Hepatocyte (in vitro differentiated cells): ENCODE measurements around the gene CARD14. TPM values are rescaled to one million over a fixed set of nuclear protein-coding genes. Genes with fewer than 3 reads are reported as not detected.
A peak's percentile ranks its signal among the peaks of the same experiment; 100 is the strongest.

Experiments used
- DNase-seq: peaks from one replicate; pipeline ENCODE4 v3.0.0-alpha.2; 2016; ENCODE audit warnings: low spot score
- H2AFZ ChIP-seq: fragments of 200-600 bp; sonication (generic); 2 replicates; pipeline ENCODE4 v1.6.0; 2016; ENCODE audit warnings: antibody characterized with exemption, mild to moderate bottlenecking
- H3K27ac ChIP-seq: fragments of 200-600 bp; sonication (generic); 2 replicates; pipeline ENCODE4 v1.5.1; 2016; ENCODE audit warnings: mild to moderate bottlenecking
- H3K27me3 ChIP-seq: fragments of 200-600 bp; sonication (generic); 2 replicates; pipeline ENCODE4 v1.6.1; 2016
- H3K36me3 ChIP-seq: fragments of 200-600 bp; sonication (generic); replicated peaks from 2 replicates; pipeline ENCODE4 v1.5.1; 2016; ENCODE audit warnings: low read depth; ENCODE audit not compliant: insufficient read depth
- H3K4me1 ChIP-seq: fragments of 200-600 bp; sonication (generic); 2 replicates; pipeline ENCODE4 v1.5.1; 2016; ENCODE audit warnings: mild to moderate bottlenecking, moderate library complexity; ENCODE audit not compliant: insufficient read depth
- H3K4me2 ChIP-seq: fragments of 200-600 bp; sonication (generic); 2 replicates; pipeline ENCODE4 v1.6.0; 2016
- H3K4me3 ChIP-seq: fragments of 200-600 bp; sonication (generic); 2 replicates; pipeline ENCODE4 v1.5.1; 2016; ENCODE audit warnings: mild to moderate bottlenecking
- H3K79me2 ChIP-seq: fragments of 200-600 bp; sonication (generic); 2 replicates; pipeline ENCODE4 v1.6.0; 2017; ENCODE audit warnings: mild to moderate bottlenecking
- H3K9me2 ChIP-seq: fragments of 200-600 bp; sonication (generic); replicated peaks from 2 replicates; pipeline ENCODE4 v1.6.0; 2017; ENCODE audit warnings: mild to moderate bottlenecking; ENCODE audit not compliant: insufficient read depth
- H3K9me3 ChIP-seq: fragments of 200-600 bp; sonication (generic); 2 replicates; pipeline ENCODE4 v1.5.1; 2016; ENCODE audit warnings: low read depth, mild to moderate bottlenecking
- H4K20me1 ChIP-seq: fragments of 200-600 bp; sonication (generic); 2 replicates; pipeline ENCODE4 v1.6.0; 2016; ENCODE audit warnings: mild to moderate bottlenecking; ENCODE audit not compliant: insufficient read depth, poor library complexity, severe bottlenecking
- EZH2 ChIP-seq: fragments of 200-600 bp; sonication (generic); IDR thresholded peaks from 2 replicates; pipeline ENCODE4 v1.6.1; 2016; ENCODE audit warnings: antibody characterized with exemption, mild to moderate bottlenecking, borderline replicate concordance
- EZH2phosphoT487 ChIP-seq: fragments of 200-600 bp; sonication (generic); IDR thresholded peaks from one replicate; pipeline ENCODE4 v1.6.1; 2018; ENCODE audit warnings: antibody characterized with exemption, mild to moderate bottlenecking, low read depth, moderate library complexity; ENCODE audit not compliant: unreplicated experiment, severe bottlenecking
- WGBS: methylation state at CpG from one replicate; pipeline ENCODE4 v1.1.6; 2016; ENCODE audit warnings: low lambda C conversion rate; ENCODE audit errors: missing lambda C conversion rate; 5-methylcytosine and 5-hydroxymethylcytosine counted together
- polyA plus RNA-seq: library from polyadenylated mRNA; unstranded; fragments of >200 nt; fragmentation: Nextera tagmentation; extraction: Ambion mirVana; gene quantifications from 2 replicates; pipeline ENCODE4 v1.2.1, GENCODE V29; 2016
- total RNA-seq: library from RNA; depleted of rRNA; stranded (reverse); fragments of >200 nt; gene quantifications from 2 replicates; pipeline ENCODE4 v1.2.3, GENCODE V29; 2014
- TF ChIP-seq, protein P1 (sequence below): fragments of 200-600 bp; sonication (generic); IDR thresholded peaks from 2 replicates; pipeline ENCODE4 v1.5.1; 2016; ENCODE audit warnings: antibody characterized with exemption, mild to moderate bottlenecking; ENCODE audit not compliant: poor library complexity

CARD14 gene
- total RNA-seq (0.16 and 0.17 TPM in 2 replicates), polyA plus RNA-seq (0.17 and 0.61 TPM in 2 replicates)

DNA sequence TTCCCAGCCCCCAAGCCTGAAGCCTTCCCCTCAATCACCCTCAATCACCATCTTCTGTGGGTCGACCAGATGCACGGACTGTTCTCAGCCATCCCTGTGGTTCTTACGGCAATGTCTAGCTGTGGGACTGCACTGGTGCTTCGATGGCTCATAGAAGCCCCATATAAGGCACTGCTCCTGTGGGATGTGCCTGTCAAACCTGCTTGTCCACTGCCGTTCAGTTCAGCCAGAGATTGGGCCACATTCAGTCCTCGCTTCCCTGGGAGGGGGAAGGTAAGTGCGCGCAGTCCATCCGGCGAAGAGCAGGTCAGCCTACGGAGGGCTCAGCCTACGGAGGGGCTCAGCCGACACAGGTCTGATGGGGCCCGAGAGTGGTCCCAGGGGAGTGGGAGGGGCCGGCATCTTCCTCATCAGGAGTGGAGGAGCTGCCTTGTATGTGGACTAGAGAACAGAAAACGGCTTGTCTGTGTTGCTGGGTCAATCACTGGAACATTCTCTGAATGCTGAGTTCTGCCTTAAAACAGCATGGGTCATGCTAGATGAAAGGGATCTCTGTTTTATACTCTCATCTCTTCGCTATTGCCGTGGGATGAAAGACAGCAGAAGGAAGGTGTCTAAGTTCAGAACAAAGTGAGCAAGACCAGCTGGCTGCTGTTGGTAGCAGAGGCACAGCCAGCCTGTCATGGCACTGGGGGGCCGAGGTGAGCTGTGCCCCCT is at the start of gene CARD14:
CARD14 (plus strand) TSS at position 247 of the 717 bp plus-strand sequence. CDS start 11,409 bp downstream, outside the sequence.
- H2AFZ ChIP-seq = no peak within 1 kb of the TSS
- peak; percentile 33 for DNase-seq
- TF ChIP-seq, protein P1, sequence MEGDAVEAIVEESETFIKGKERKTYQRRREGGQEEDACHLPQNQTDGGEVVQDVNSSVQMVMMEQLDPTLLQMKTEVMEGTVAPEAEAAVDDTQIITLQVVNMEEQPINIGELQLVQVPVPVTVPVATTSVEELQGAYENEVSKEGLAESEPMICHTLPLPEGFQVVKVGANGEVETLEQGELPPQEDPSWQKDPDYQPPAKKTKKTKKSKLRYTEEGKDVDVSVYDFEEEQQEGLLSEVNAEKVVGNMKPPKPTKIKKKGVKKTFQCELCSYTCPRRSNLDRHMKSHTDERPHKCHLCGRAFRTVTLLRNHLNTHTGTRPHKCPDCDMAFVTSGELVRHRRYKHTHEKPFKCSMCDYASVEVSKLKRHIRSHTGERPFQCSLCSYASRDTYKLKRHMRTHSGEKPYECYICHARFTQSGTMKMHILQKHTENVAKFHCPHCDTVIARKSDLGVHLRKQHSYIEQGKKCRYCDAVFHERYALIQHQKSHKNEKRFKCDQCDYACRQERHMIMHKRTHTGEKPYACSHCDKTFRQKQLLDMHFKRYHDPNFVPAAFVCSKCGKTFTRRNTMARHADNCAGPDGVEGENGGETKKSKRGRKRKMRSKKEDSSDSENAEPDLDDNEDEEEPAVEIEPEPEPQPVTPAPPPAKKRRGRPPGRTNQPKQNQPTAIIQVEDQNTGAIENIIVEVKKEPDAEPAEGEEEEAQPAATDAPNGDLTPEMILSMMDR = no peak
- TF ChIP-seq EZH2 (no peak), EZH2phosphoT487 (no peak)

DNA sequence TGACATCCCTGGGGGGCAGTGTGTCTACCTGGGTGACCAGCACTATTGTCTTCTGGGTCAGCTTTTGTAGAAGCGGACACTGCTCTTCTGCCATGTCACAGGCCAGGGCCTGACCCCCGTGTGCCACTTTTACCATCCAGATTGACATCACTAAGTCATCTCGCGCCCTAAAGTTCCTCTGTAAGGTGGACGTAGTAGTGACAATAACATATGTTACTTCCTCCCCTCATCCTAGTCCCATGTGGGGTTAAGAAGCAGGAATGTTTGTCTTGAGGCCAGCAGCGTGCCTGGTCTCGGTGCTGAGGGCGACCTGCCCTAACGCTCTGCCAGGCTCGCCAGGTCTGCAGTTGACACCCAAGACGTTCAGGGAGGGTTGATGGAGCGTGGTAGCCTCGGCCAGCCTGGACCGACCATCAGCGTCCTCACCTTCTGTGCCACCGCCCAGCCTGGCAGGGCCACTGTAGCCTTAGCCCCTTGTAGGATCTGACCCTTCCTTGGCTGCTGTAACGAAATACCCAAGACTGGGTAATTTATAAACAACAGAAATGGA is 47.7 kb upstream of the CARD14 start:
- no peak overlapping the region for H3K4me2 ChIP-seq
- no peaks in the 10 kb centered on the region for H3K79me2 ChIP-seq
- H4K20me1 ChIP-seq = no peaks in the 10 kb centered on the region
- H3K4me1 ChIP-seq = no peaks in the 10 kb centered on the region
- H2AFZ ChIP-seq = no peak overlapping the region
- no peak for DNase-seq
- WGBS = 96% methylated on average over 17 of the region's 17 CpGs
- no peak overlapping the region for H3K27ac ChIP-seq
- H3K4me3 ChIP-seq = no peak overlapping the region
- H3K36me3 ChIP-seq = no peaks in the 10 kb centered on the region
- TF ChIP-seq EZH2 (no peak), EZH2phosphoT487 (no peak)
- TF ChIP-seq, protein P1 = no peak
- no peaks in the 10 kb centered on the region for H3K9me2 ChIP-seq
- no peaks in the 10 kb centered on the region for H3K9me3 ChIP-seq
- H3K27me3 ChIP-seq = no peaks in the 10 kb centered on the region

More for the DNA sequence above, at the start of gene CARD14:
- Histone ChIP-seq H3K79me2 (no peaks in the 10 kb centered on the region), H3K36me3 (no peaks in the 10 kb centered on the region), H3K4me3 (no peak within 1 kb of the TSS), H4K20me1 (no peaks in the 10 kb centered on the region), H3K4me2 (no peak within 1 kb of the TSS), H3K27ac (no peak within 1 kb of the TSS), H3K9me2 (no peaks in the 10 kb centered on the region), H3K27me3 (no peaks in the 10 kb centered on the region), H3K4me1 (no peaks in the 10 kb centered on the region), H3K9me3 (no peaks in the 10 kb centered on the region)
- 75% methylated on average over 19 of the region's 19 CpGs for WGBS

DNA sequence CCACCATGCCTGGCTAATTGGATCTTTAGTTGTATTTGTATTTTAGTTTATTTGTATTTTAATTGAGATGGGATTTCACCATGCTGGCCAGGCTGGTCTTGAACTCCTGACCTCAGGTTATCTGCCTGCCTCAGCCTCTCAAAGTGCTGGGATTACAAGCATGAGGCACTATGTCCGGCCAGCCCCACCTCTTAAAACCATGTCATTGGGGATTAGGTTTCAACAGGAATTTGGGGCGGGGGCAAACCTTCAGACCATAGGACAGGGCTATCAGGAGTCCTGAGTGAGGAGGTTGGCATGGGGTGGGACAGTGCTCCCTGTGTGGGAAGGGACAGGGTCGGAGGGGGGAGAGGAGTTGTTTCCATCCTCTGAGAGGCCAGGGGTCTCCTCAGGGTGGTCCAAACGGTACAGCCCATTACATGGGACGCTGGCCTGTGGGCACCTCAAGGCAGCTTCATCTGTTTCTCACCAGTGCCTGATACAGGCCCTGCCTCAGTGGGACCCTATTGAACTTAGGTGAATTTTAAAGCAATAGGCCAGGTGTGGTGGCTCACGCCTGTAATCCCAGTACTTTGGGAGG is 46.8 kb upstream of the CARD14 start:
- 91% methylated on average over 6 of the region's 6 CpGs for WGBS
- no peaks in the 10 kb centered on the region for H3K79me2 ChIP-seq
- H3K36me3 ChIP-seq = no peaks in the 10 kb centered on the region
- H3K4me3 ChIP-seq = no peak overlapping the region
- no peak overlapping the region for H2AFZ ChIP-seq
- no peaks in the 10 kb centered on the region for H3K4me1 ChIP-seq
- no peaks in the 10 kb centered on the region for H4K20me1 ChIP-seq
- no peak for DNase-seq
- H3K27me3 ChIP-seq = no peaks in the 10 kb centered on the region
- no peaks in the 10 kb centered on the region for H3K9me2 ChIP-seq
- H3K27ac ChIP-seq = no peak overlapping the region
- no peak overlapping the region for H3K4me2 ChIP-seq
- no peaks in the 10 kb centered on the region for H3K9me3 ChIP-seq
- TF ChIP-seq EZH2 = no peak
- TF ChIP-seq, protein P1 = no peak
